Duodenal mucosa (tissue), 2 donors: ENCODE data around the gene KSR2.

Experiments
- H3K27ac ChIP-seq: one replicate; pipeline ENCODE4 v1.7.0; 2013; ENCODE audit warnings: low read depth, low read length
- H3K27me3 ChIP-seq, 2 donors: one replicate each; pipeline ENCODE4 v1.7.0; 2013; ENCODE audit warnings: low read length in 2 of 2, control low read depth in 1 of 2; ENCODE audit not compliant: insufficient read depth in 2 of 2, control insufficient read depth in 1 of 2
- H3K36me3 ChIP-seq, 2 donors: one replicate each; pipeline ENCODE4 v1.7.0; 2013; ENCODE audit warnings: low read length in 2 of 2, control low read depth in 1 of 2; ENCODE audit not compliant: insufficient read depth in 2 of 2, control insufficient read depth in 1 of 2
- H3K4me1 ChIP-seq, 2 donors: one replicate each; pipeline ENCODE4 v1.7.0; 2013; ENCODE audit warnings: low read length in 2 of 2, control low read depth in 1 of 2; ENCODE audit not compliant: insufficient read depth in 2 of 2, control insufficient read depth in 1 of 2
- H3K4me3 ChIP-seq, 2 donors: one replicate each; pipeline ENCODE4 v1.7.0; 2013; ENCODE audit warnings: low read length in 2 of 2, low read depth in 1 of 2
- H3K9ac ChIP-seq, 2 donors: one replicate each; pipeline ENCODE4 v1.7.0; 2013; ENCODE audit warnings: low read length in 2 of 2, low read depth in 1 of 2
- H3K9me3 ChIP-seq, 2 donors: one replicate each; pipeline ENCODE4 v1.7.0; 2013; ENCODE audit warnings: low read length in 2 of 2, control low read depth in 1 of 2; ENCODE audit not compliant: control insufficient read depth in 1 of 2

The KSR2 gene

GRCh38 chr12:117421987-117422386, 546.8 kb downstream of the KSR2 start:
- Histone ChIP-seq H3K4me1 (no peaks in the 10 kb centered on the region), H3K36me3 (no peaks in the 10 kb centered on the region), H3K4me3 (no peak overlapping the region), H3K9me3 (no peaks in the 10 kb centered on the region), H3K27ac (no peak overlapping the region), H3K9ac (no peak overlapping the region), H3K27me3 (no peaks in the 10 kb centered on the region)

- Histone ChIP-seq H3K4me3 (no peak overlapping the region), H3K9me3 (no peaks in the 10 kb centered on the region), H3K27ac (no peak overlapping the region), H3K27me3 (no peaks in the 10 kb centered on the region), H3K4me1 (no peaks in the 10 kb centered on the region), H3K9ac (no peak overlapping the region), H3K36me3 (no peaks in the 10 kb centered on the region)
Measured at GRCh38 chr12:117421068-117421752, 547.6 kb downstream of the KSR2 start.

- Histone ChIP-seq H3K27ac (no peak overlapping the region), H3K4me3 (no peak overlapping the region), H3K27me3 (no peaks in the 10 kb centered on the region), H3K36me3 (no peaks in the 10 kb centered on the region), H3K9ac (no peak overlapping the region), H3K9me3 (no peaks in the 10 kb centered on the region), H3K4me1 (no peaks in the 10 kb centered on the region)
Measured at GRCh38 chr12:117417004-117417403, 551.8 kb downstream of the KSR2 start.

- Histone ChIP-seq H3K27ac (no peak overlapping the region), H3K9me3 (no peaks in the 10 kb centered on the region), H3K27me3 (no peaks in the 10 kb centered on the region)
Measured at GRCh38 chr12:117412465-117413188, 556.2 kb downstream of the KSR2 start.

GRCh38 chr12:117409286-117409685, 559.5 kb downstream of the KSR2 start:
- Histone ChIP-seq H3K27me3 (no peaks in the 10 kb centered on the region), H3K27ac (no peak overlapping the region), H3K9ac (no peak overlapping the region), H3K4me1 (no peaks in the 10 kb centered on the region), H3K36me3 (no peaks in the 10 kb centered on the region), H3K4me3 (no peak overlapping the region), H3K9me3 (no peaks in the 10 kb centered on the region)

More at GRCh38 chr12:117412465-117413188, 556.2 kb downstream of the KSR2 start:
- Histone ChIP-seq H3K9ac (no peak overlapping the region), H3K4me3 (no peak overlapping the region), H3K4me1 (no peaks in the 10 kb centered on the region), H3K36me3 (no peaks in the 10 kb centered on the region)

- Histone ChIP-seq H3K27me3 (no peaks in the 10 kb centered on the region), H3K4me3 (no peak overlapping the region), H3K9me3 (peaks cover 0 to 8% of the 10 kb centered on the region in 2 donors), H3K36me3 (no peaks in the 10 kb centered on the region), H3K4me1 (no peaks in the 10 kb centered on the region), H3K27ac (no peak overlapping the region), H3K9ac (no peak overlapping the region)
Measured at GRCh38 chr12:117408161-117408791, 560.5 kb downstream of the KSR2 start.

GRCh38 chr12:117404940-117405339, 563.9 kb downstream of the KSR2 start:
- Histone ChIP-seq H3K9ac (no peak overlapping the region), H3K27ac (no peak overlapping the region)

GRCh38 chr12:117404203-117404853, 564.5 kb downstream of the KSR2 start:
- Histone ChIP-seq H3K36me3 (no peaks in the 10 kb centered on the region), H3K27me3 (no peaks in the 10 kb centered on the region), H3K27ac (no peak overlapping the region), H3K9me3 (peaks cover 0 to 8% of the 10 kb centered on the region in 2 donors), H3K4me3 (no peak overlapping the region), H3K4me1 (no peaks in the 10 kb centered on the region), H3K9ac (no peak overlapping the region)

More at GRCh38 chr12:117404940-117405339, 563.9 kb downstream of the KSR2 start:
- Histone ChIP-seq H3K9me3 (peaks cover 0 to 8% of the 10 kb centered on the region in 2 donors), H3K4me3 (no peak overlapping the region), H3K4me1 (no peaks in the 10 kb centered on the region), H3K27me3 (no peaks in the 10 kb centered on the region), H3K36me3 (no peaks in the 10 kb centered on the region)

- peaks cover 0 to 8% of the 10 kb centered on the region in 2 donors for H3K9me3 ChIP-seq
- no peak overlapping the region for H3K9ac ChIP-seq
- no peak overlapping the region for H3K4me3 ChIP-seq
- H3K36me3 ChIP-seq: no peaks in the 10 kb centered on the region
- H3K27me3 ChIP-seq: no peaks in the 10 kb centered on the region
- H3K27ac ChIP-seq: no peak overlapping the region
- H3K4me1 ChIP-seq: no peaks in the 10 kb centered on the region
Measured at GRCh38 chr12:117403586-117404139, 565.1 kb downstream of the KSR2 start.
